ENCODE results near the gene UBE2I. TPM values are rescaled to one million over a fixed set of nuclear protein-coding genes. Genes with fewer than 3 reads are reported as not detected.

Gene UBE2I
- total and polyA plus RNA-seq, 2 of the 4 experiments (the other 2 are of a cell fraction) = 30.8 to 140 TPM

DNA sequence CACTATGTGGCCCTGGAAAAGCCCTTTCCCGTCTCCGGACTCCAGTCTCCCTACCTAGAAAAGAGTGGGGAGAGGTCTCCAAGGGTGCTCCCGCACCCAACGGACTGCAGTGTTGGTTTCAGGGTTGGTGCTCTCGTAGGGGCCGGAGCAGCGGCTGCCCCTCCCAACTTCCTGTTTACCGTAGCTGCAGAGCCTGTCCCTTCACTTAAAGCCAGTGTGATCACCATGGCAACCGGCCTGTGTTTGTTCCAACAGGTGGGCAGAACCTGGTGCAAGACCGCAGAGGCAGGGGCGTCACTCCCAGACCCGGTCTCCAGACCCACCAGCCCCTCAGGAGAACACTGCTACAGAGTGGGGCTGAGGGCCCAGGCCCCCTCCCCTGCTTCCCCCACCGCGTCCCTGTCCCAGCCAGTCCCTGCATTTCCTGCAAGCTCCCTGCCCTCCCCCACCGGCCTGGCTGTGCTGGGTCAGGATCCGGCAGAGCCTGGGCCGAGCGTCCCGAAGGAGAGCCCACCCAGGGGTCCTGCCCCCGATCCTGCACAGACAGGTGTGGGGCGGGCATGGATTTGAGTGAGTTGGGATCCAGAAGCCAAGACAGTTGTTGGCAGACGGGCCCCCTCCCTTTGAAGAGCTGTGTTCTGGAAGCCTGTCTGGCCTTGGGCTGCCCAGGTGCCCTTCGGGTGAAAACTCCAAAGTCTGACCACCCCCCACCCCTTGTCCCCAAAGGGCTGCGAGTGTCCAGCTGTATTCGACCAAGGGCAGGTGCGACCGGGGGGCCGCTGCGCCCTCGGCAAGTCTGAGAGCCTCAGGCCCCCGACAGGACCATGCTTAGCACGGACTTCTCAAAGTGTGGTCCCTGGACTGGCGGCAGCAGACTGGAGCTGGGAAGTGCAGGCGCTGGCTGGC lies 22.5 kb downstream of the UBE2I start:
- Histone ChIP-seq H2BK20ac (ENCODE audit: low read depth, low read length) (0 out of 2 replicates have a peak overlapping the region, but pooled peaks have one; percentile 20), H3K9me1 (ENCODE audit: insufficient read depth, low read length) (no peaks in the 10 kb centered on the region), H3K4ac (ENCODE audit: low read depth, low read length) (peak overlapping the region; percentile 49; the same call in 1 of the 2 replicates), H2BK15ac (ENCODE audit: low read depth, low read length) (peak overlapping the region; percentile 74; the same call in 1 of the 3 replicates), H2AK9ac (replicated peaks; ENCODE audit: low read depth, low read length, poor library complexity) (no peak overlapping the region), H3K36me3 (ENCODE audit: control insufficient read depth, insufficient read depth, low read length) (no peaks in the 10 kb centered on the region; the same call in 1 of the 2 replicates), H3K27ac (ENCODE audit: insufficient read depth, low read length) (no peak overlapping the region), H3K18ac (ENCODE audit: low read depth, low read length) (no peak overlapping the region), H3K9ac (ENCODE audit: low read depth, low read length) (no peak overlapping the region), H3K4me1 (ENCODE audit: control insufficient read depth, insufficient read depth, low read length) (peaks cover 7% of the 10 kb centered on the region), H3K9me3 (ENCODE audit: control insufficient read depth, insufficient read depth, low read length) (peaks cover 3% of the 10 kb centered on the region; the same call in 1 of the 2 replicates), H3K4me3 (ENCODE audit: insufficient read depth, low read depth, low read length) (no peak overlapping the region), H2BK5ac (ENCODE audit: low read depth, low read length, poor library complexity, severe bottlenecking) (no peak overlapping the region), H3K4me2 (ENCODE audit: low read depth, low read length) (no peak overlapping the region; the same call in 1 of the 2 replicates), H3K27me3 (ENCODE audit: control insufficient read depth, insufficient read depth, low read length) (peaks cover 55% of the 10 kb centered on the region), H2AFZ (replicated peaks; ENCODE audit: low read length, poor library complexity) (peak overlapping the region; percentile 82), H4K91ac (ENCODE audit: insufficient read depth, low read depth, low read length) (peak overlapping the region; percentile 11), H4K20me1 (ENCODE audit: insufficient read depth, low read length) (no peaks in the 10 kb centered on the region; the same call in 1 of the 2 replicates), H4K5ac (ENCODE audit: low read depth, low read length) (no peak overlapping the region), H3K14ac (replicated peaks; ENCODE audit: low read depth, low read length) (0 out of 2 replicates have a peak overlapping the region, but pooled peaks have one; percentile 52), H2AK5ac (ENCODE audit: low read depth, low read length) (no peak overlapping the region), H3K56ac (ENCODE audit: extremely low read depth, insufficient read depth, low read length) (no peak overlapping the region), H4K8ac (ENCODE audit: low read depth in 2 of 2, low read length in 2 of 2) (peak overlapping the region in 1 of 2 experiments; percentile 59; a peak in 1 of 4 replicates), H2BK120ac (ENCODE audit: low read depth, low read length) (peak overlapping the region; percentile 46; the same call in 1 of the 2 replicates), H3K79me1 (ENCODE audit: low read depth in 1 of 2, low read length in 2 of 2) (no peaks in the 10 kb centered on the region), H3K23ac (ENCODE audit: low read depth, low read length) (peak overlapping the region; percentile 12; the same call in 1 of the 2 replicates)
- ChIA-PET POLR2A (ENCODE audit: unreplicated experiment) (no interaction called here), CTCF (no interaction called here)
- dilution Hi-C loops (cut with HindIII; ENCODE audit: low sequenced_read_pairs, unreplicated experiment) (no loop called here), in situ Hi-C loops (cut with MboI; ENCODE audit: low sequenced_read_pairs) (no loop called here), intact Hi-C loops (cut with micrococcal nuclease) (no loop called here)
- ATAC-seq (ENCODE audit: low read depth) (peak; percentile 22), DNase-seq (peak; percentile 30)
- TF ChIP-seq, protein P1, sequence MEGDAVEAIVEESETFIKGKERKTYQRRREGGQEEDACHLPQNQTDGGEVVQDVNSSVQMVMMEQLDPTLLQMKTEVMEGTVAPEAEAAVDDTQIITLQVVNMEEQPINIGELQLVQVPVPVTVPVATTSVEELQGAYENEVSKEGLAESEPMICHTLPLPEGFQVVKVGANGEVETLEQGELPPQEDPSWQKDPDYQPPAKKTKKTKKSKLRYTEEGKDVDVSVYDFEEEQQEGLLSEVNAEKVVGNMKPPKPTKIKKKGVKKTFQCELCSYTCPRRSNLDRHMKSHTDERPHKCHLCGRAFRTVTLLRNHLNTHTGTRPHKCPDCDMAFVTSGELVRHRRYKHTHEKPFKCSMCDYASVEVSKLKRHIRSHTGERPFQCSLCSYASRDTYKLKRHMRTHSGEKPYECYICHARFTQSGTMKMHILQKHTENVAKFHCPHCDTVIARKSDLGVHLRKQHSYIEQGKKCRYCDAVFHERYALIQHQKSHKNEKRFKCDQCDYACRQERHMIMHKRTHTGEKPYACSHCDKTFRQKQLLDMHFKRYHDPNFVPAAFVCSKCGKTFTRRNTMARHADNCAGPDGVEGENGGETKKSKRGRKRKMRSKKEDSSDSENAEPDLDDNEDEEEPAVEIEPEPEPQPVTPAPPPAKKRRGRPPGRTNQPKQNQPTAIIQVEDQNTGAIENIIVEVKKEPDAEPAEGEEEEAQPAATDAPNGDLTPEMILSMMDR (conservative IDR thresholded peaks at IDR 0.05; ENCODE audit: low read depth, low read length) = no peak
- TF ChIP-seq MAZ (IDR thresholded peaks at IDR 0.05; ENCODE audit: borderline replicate concordance, low read depth, low read length) = 0 out of 2 replicates have a peak, but pooled peaks have one; percentile 22
- no TSS peak for BruUV-seq (replicated peaks)
- 6% methylated on average over 13 of the region's 34 CpGs; no CpG with 5 or more reads in 1 of the 2 experiments for WGBS, 2 experiments (ENCODE audit: extremely low coverage in 2 of 2, insufficient read length in 1 of 2)
